Forelimb muscle (tissue), 1 donor: Measurements from ENCODE around the gene IKZF2. TPM values are rescaled to one million over a fixed set of nuclear protein-coding genes. Genes with fewer than 3 reads are reported as not detected.
"Not testable (repeated sequence)": the region's sequence is repeated elsewhere in the genome, so short reads cannot be mapped to it uniquely, and the experiment has no call there.

ENCODE experiments used
- DNase-seq: peaks from one replicate; pipeline ENCODE4 v3.0.0-alpha.2; 2013; ENCODE audit warnings: low read depth
- polyA plus RNA-seq: library from polyadenylated mRNA; unstranded; fragments of 120-200 nt; gene quantifications from one replicate; pipeline ENCODE4 v1.2.1, GENCODE V29; 2013; ENCODE audit not compliant: insufficient read length

Gene IKZF2
- polyA plus RNA-seq, 1 donor: 4.4 TPM

- DNase-seq: no peak
Measured at GRCh38 chr2:213043566-213043965, 107.8 kb downstream of the IKZF2 start.

- no peak for DNase-seq
Measured at GRCh38 chr2:213042262-213042661, 109.2 kb downstream of the IKZF2 start.

GRCh38 chr2:213036836-213037235 is 114.6 kb downstream of the IKZF2 start:
- no peak for DNase-seq

DNA sequence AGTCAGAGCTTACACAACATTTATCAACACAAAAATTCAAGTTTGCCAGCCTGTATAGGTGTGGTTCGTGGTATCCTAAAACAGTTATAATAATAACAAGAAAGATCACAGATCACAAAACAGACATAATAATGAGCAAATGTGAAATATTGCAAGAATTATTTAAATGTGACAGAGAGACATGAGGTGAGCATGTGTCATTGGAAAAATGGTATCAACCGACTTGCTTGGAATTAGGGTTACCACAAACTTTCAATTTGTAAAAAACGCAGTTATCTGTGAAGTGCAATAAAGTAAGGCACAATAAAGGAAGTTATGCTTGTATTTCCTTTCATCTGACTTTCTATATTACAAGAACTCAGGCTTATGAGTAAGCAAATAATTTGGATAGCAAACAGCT is 116.8 kb downstream of the IKZF2 start:
- no peak for DNase-seq

DNA sequence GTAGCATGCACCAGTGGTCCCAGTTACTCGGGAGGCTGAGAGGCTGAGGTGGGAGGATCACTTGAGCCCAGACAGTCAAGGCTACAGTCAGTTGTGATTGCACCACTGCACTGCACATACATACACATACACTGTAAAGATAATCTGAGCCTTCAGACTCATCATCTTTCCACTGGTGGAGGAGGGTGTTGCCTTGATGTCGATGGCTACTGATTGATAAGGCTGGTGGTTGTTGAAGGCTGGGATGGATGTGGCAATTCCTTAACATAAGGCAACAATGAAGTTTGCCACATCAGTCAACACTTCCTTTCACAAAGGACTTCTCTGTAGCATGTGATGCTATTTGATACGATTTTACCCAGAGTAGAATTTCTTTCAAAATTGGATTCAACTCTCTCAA is 118.8 kb downstream of the IKZF2 start:
- no peak for DNase-seq

DNA sequence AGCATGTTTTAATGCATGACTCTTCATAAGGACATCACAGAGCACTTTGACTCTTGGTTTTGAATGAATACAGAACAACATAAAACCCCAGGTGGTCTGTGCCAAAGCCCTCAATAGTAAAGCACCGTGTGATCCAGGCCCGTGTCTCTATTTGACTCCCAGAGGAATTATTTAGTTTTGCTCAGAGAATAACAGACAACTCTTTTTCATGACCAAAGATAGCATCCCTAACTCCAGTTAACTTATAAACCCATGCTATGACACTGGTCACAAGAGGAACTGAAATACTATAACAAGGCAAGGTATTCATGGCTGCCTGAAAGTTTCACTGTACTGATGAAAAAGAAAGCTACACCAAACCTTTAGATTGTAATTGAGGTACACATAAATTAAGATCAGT is 128.4 kb downstream of the IKZF2 start:
- DNase-seq: no peak

DNA sequence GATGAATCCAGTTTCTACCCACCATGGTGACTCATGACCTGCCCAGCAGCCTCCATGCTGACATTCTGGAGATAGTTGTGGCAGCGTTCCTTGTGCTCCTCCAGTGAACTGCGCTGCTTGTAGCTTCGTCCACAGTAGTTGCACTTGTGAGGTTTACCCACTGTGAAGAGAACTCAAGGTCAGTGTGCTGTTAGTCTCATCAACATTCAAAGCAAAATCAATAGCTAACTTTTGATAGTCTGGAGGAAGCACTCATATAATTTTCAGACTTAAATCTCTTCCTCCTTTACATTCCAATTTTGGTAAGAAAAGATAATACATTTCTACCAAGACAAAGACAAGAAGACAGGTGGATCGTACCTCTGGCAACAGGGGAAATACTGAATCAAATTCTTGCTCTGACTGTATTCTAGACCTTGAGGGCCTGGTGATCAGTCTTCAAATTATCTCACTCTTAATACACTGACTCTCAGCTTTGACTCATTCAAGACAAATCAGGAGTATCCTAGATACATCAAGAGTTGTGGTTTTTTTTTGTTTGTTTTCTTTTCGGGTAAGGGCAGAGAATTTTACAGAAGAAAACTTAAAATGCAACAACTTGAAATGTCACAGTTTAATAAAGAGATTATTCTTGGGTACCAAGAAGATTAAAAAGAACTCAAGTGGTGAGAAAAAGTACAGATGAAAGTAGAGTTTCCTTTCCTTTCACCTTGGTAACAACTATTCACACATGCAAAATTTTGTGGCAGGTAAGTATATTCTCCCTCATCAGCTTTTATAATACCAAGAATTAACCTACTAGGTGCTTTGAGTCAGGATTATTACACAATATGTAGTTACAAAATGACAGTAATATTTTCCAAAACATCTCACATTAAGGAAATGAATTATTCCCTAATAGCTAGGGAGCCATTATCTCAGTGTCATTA is 129.2 kb downstream of the IKZF2 start:
- no peak for DNase-seq

DNA sequence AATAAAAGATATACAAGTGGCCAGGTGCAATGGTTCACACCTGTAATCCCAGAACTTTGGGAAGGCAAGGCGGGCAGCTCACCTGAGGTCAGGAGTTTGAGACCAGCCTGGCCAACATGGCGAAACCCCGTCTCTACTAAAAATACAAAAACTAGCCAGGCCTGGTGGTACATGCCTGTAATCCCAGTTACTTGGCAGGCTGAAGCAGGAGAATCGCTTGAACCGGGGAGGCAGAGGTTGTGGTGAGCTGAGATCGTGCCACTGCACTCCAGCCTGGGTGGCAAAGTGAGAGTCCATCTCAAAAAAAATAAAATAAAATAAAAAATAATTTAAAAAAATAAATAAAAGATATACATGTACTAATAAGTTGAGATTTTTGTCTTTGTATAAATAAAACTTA is 130.5 kb downstream of the IKZF2 start:
- DNase-seq: not testable (repeated sequence)

- DNase-seq: no peak
Measured at GRCh38 chr2:213020268-213020667, 131.1 kb downstream of the IKZF2 start.

DNA sequence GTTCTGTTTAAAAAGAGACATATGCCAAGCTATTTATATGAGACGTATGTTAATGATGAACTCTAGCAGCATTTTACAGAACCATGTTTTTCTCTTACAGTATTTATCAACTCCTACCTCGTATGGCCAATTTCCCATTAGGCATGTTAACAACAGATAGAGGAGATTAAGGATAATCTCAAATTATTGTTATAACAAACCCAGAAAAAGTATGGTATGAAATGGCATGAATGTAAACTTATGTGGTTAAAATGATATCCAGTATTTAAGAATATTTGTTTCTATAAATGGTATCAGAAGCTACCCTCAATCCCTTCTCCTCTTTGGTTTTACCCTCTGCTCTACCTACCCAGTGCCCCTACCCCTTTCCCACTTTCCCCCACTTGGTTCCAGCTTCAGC is 132.0 kb downstream of the IKZF2 start:
- no peak for DNase-seq

DNA sequence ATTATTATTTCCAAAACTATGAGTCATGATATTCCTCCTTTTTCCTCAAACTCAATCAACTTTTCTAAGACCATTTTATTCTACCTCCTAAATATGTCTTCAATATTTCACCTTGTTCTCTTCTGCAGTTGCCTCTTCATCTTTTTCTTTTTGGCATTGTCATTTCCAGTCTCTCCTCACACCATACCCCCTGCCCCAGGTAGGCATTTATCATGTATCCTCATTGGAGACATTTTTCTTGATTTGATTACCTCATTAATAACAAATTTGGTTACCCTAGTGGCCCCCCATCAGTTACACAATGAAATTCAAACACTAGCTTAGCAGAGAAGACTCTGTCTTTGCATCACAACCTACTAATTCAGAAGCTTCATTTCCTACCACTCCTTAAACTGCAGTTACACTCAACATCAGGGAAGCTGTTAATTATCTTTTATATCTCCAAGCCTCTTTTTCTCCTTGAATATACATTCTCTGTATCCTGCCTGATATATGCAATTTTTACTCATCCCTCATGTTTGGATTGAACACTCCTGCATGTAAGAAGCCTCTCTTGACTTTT is 133.0 kb downstream of the IKZF2 start:
- no peak for DNase-seq

DNA sequence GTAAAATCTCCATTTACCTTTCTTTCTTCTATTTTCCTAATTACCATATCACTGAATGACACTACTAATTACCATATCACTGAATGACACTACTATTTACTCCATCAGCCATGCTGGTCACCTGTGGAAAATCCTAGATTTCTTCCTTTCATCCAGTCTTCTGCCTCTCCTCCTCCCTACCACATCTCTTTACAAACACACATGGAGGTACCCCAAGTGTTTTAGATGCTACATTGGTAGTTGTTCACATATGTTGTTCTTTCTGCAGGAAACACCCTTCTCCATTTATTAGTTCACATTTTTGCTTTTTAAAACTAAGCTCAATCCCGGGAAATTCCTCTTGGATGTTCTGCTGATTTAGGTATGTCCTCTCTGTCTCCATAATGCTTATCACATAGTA is 134.0 kb downstream of the IKZF2 start:
- DNase-seq: no peak

DNA sequence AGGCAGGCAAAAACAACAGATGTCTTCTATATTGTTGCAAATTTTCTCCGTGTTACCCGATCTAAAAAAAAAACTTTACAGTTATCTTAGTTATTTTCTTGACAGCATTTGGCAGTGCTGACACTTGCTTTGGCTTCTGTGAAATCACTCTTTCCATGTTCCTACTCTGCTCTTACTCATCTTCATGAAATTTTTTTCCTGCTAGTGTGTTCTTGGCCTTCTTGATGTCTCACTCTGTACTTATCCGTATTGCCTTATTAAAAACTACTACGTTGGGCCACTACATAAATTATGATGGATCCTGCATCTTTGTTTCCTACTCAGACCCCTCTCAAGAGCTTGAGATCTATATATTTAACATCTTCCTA is 134.4 kb downstream of the IKZF2 start:
- no peak for DNase-seq

GRCh38 chr2:213016166-213016983 is 135.0 kb downstream of the IKZF2 start:
- DNase-seq: no peak

GRCh38 chr2:213015387-213016165 is 135.8 kb downstream of the IKZF2 start:
- DNase-seq: no peak

DNA sequence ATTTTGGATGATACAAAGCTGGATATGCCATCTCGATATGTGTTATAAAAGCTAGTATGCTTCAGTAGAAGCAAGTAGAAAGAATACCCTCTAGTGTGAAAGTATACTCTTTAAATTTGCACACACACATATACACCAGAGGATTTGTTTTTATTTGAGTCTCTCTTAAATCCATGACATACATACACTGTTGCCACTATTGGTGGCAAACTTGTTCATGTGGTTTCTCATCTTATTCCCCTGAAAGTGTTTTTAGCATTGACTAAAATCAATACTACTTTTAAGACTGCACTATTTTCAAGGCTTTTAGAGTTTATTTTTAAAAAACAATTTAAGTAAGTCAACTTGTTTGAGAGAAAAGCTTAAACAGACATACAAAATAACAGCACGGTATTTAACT is 137.4 kb downstream of the IKZF2 start:
- DNase-seq: no peak

DNA sequence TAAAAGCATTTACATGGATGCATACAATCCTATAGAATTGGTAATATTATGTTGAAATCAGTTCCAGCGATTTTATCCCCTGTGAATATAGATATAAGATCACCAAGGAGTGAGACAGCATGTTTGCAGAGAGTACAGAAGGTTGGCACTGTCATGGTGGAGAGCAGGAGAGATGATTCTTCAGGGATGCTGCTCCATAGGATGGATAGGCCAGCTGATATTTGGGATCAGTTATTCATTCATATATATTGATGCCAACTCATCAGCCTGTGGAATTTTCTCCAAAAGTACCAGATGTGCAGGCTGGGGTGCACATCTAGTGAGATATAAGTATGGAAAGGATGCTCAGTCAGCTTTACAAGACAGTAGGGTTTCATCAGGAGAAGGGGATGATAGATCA is 139.9 kb downstream of the IKZF2 start:
- no peak for DNase-seq

- DNase-seq: no peak
Measured at GRCh38 chr2:213010106-213010779, 141.2 kb downstream of the IKZF2 start.

DNA sequence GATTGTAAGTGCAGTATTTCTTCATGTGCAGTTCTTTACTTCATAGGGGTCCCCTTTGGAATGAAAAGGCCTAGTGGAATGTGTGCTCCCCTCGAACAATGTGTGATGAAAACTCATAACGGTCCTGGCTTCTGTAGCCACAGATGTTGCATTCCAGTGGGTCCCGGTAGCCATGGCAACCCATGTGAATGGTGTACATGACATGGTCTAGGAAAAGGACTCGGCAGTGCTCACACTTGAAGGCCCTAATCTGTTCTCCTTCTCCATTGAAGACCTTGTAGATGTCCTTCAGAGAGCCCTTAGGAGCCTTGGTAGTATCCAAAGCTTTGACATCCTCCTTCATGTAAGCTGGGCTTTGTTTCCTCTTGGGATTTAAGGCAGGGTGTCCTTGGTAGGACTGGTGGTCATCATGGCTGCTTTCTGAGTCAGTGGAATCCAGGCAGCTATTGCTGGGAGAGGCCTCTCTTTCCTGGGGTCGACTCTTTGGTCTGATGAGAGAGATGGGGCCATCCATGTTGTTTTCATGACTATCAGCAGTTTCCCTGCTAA is 144.0 kb downstream of the IKZF2 start:
- DNase-seq: no peak

GRCh38 chr2:213004197-213004821 is 147.1 kb downstream of the IKZF2 start:
- no peak for DNase-seq
